C4-2B (cell line): ENCODE data around the gene SECTM1.
A peak's percentile ranks its signal among the peaks of the same experiment; 100 is the strongest.

Experiments used
- H3K27ac ChIP-seq: fragments of 450-650 bp; 2 replicates; pipeline ENCODE4 v1.5.1; 2017
- CTCF ChIP-seq: fragments of 450-650 bp; conservative IDR thresholded peaks from 2 replicates; pipeline ENCODE4 v1.5.1; 2017; ENCODE audit warnings: mild to moderate bottlenecking
- ZFX ChIP-seq: fragments of 450-650 bp; IDR thresholded peaks from 2 replicates; pipeline ENCODE4 v1.6.1; 2017

Gene SECTM1

DNA sequence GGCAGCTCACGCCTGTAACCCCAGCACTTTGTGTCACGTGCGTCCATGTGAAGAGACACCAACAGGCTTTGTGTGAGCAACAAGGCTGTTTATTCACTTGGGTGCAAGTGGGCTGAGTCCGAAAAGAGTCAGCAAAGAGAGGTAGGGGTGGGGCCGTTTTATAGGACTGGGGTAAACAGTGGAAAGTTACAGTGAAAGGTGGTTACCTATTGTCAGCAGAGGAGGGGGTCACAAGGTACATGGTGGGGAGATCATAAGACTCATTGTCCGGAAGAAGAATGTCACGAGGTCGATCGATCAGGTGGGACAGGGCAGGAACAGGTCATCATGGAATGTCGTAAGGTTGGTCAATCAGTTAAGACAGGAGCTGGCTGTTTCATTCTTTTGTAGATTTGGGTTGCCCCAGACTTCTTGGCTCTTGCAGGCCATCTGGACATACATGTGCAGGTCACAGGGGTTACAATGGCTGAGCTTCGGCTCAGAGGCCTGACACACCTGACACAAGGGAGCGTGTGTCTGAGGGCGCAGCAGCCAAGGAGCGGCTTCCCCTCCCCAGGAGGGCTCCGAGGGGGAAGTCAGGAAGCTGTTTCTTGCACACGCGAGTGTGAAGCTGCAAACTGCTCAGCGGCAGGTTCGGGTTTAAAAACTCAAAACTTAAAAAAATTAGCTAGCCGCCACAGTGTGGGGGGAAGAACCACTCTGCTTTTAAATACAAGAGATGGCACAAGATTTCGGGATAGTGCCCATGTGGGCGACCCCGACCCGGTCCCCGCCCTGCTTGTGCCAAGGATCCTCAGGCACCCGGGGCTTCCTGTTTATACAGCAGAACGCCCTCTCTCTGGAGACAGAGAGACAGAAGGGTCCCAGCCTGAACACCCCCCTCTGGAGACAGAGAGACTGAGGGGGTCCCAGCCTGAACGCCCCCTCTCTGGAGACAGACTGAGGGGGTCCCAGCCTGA is 13.1 kb upstream of the SECTM1 start:
- TF ChIP-seq ZFX (no peak), CTCF (no peak)
- H3K27ac ChIP-seq = no peak overlapping the region

- TF ChIP-seq CTCF (no peak), ZFX (no peak)
- no peak overlapping the region for H3K27ac ChIP-seq
Measured at GRCh38 chr17:82345151-82345976, 11.8 kb upstream of the SECTM1 start.

DNA sequence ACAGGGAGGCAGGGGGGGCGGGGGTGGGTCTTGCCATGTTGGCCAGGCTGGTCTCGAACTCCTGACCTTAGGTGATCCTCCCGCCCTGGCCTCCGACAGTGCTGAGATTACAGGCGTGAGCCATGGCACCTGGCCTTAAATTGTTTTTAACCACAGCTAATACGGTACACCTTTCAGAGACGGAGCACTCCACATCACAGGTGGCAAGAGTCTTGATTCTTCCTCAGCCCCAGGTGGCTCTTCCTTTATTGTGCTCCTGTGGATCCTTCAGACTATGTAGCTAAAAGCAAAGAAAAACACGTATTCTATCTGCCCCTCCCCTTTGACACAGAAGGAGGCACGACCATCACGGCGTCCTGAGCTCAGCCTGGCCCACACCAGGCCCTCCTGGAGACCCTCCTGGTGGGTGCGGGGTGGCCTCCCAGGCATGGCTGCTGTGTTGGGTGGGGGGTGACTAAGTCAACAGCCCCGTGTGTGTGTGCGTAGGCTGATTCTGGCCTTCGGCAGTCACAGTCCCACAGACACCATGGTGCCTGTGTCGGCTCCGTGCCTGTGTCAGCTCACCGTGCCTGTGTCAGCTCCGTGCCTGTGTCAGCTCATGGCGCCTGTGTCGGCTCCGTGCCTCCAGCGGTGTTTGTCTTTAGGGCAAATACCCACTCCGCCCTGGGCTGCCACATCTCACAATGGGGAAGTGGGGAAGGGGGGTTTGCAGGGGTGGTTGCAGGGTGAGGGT is 10.8 kb upstream of the SECTM1 start:
- TF ChIP-seq ZFX (no peak), CTCF (no peak)
- no peak overlapping the region for H3K27ac ChIP-seq

- TF ChIP-seq ZFX = no peak
- TF ChIP-seq CTCF = no peak
- no peak overlapping the region for H3K27ac ChIP-seq
Measured at GRCh38 chr17:82343560-82343959, 10.0 kb upstream of the SECTM1 start.

DNA sequence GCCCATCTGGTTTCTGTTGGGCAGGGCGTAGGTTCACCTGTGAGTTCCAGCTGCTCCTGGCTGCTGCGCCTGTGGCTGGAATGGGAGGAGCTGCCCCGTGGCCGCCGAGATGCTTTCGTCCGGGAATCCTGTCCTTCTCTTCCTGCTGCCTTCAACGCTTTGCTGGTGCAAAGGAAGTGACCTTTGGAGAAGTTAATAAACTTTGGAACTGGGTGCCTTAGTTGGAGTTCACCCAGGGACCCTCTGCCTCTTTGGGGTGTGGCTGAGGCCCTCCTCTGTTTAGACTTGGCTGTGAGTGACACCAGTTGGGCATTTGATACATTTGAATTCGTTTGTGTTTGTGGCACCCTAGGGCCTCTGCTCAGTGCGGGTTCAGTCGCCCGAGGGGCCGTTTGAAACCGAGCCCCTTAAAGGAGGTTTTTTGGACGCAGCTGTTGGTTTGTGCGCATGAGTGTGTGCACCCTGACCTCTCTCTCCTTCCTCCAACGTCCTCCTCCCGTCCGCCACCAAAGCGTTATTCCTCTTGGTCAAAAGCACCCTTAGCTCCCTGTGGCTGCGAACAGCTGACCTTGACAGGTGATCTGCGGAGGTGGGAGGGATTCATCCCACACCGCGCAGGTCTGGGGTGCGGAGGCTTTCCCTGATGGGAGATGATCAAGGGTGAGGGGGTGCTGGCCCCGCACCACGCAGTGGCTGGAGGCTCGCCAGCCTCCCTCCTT is 9.0 kb upstream of the SECTM1 start:
- TF ChIP-seq CTCF (no peak), ZFX (no peak)
- H3K27ac ChIP-seq = no peak overlapping the region

DNA sequence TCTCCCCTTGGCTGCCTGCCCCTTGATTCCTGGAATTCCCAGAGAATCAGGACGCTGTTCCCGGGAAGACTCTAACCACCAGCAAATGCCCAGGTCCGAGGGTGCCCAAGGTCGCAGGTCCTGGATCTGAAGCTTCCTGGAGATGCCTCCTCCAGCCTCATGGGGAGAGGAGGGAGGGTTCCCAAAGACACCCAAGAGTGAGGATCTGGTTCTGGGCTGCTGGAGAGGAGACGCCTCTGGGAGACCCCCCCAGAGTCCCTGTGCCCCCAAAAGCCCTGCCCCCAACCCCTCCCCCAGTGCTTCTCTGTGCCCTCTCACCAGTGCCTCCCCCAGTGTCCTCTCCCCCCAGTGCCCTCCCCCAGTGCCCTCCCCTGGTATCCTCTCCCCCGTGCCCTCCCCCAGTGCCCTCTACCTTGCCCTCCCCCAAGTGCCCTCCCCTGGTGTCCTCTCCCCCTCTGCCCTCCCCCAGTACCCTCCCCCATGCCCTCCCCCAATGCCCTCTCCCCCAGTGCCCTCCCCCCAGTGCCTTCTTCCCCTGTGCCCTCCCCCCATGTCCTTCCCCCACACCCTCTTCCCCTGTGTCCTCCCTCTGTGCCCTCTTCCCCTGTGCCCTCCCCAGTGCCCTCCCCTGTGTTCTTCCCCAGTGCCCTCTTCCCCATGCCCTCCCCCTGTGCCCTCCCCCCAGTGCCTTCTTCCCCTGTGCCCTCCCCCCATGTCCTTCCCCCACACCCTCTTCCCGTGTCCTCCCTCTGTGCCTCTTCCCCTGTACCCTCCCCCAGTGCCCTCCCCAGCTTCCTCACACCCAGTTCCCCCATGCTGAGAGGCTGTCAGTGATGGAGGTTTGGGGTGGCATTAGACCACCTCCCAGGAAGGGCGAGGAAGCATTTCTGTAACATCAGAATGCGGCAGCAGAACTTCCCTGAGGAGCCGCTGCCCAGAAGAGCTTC is 6.3 kb upstream of the SECTM1 start:
- peak overlapping the region; percentile 17; the same call in 1 of the 2 replicates for H3K27ac ChIP-seq
- no peak for TF ChIP-seq CTCF
